ENCODE results near the gene SMOC2.
"Not testable (repeated sequence)": the region's sequence is repeated elsewhere in the genome, so short reads cannot be mapped to it uniquely, and the experiment has no call there.

The SMOC2 gene

DNA sequence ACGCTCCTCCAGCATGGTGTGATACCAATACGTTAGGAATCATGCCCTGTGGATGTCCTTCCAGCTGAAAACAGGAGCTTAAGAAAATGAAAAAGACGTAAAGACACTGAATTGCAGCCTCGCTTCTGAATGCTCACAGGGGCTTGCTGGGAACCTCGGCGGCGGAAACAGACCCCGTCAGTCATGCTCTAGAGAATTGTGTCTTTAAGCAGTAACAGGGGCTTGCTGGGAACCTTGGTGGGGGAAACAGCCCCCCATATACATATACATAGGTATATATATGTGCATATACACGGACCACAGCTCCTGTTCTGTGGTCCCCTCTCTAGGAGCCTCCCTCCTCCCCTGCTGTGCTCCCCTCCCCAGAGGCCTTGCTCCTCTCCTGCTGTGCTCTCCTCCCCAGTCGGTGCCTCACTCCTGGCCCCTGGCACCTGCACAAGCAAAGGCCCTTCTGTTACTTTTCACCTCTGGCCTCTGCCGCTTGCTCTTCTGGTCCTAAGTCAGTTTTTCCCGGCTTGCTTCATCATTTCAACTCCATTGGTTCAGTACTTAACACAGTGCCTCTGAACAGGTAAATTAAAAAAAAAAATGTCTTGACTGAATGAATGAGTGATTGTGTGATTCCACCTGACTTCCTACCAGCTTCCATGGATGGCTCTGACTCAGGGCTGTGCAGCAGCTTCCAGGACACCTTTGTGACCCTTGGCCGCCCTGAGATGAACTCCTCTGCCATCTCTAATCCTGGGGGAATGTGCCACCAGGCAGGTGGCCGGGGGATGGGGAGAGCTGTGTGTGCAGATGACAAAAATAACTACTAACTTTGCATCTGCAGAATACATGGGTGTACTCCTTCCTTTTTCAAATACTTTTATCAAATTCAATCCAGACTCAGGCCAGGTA, 246.1 kb downstream of the SMOC2 start:
- Mint-ChIP-seq H3K36me3 (ENCODE audit: low read depth) (no peaks in the 10 kb centered on the region), H3K27me3 (ENCODE audit: low read depth, poor library complexity) (peaks cover under 1% of the 10 kb centered on the region), H3K27ac (peak overlapping the region; percentile 64), H3K9me3 (no peaks in the 10 kb centered on the region), H3K4me3 (no peak overlapping the region), H3K4me1 (peaks cover 69% of the 10 kb centered on the region)
- TF ChIP-seq, protein P1, sequence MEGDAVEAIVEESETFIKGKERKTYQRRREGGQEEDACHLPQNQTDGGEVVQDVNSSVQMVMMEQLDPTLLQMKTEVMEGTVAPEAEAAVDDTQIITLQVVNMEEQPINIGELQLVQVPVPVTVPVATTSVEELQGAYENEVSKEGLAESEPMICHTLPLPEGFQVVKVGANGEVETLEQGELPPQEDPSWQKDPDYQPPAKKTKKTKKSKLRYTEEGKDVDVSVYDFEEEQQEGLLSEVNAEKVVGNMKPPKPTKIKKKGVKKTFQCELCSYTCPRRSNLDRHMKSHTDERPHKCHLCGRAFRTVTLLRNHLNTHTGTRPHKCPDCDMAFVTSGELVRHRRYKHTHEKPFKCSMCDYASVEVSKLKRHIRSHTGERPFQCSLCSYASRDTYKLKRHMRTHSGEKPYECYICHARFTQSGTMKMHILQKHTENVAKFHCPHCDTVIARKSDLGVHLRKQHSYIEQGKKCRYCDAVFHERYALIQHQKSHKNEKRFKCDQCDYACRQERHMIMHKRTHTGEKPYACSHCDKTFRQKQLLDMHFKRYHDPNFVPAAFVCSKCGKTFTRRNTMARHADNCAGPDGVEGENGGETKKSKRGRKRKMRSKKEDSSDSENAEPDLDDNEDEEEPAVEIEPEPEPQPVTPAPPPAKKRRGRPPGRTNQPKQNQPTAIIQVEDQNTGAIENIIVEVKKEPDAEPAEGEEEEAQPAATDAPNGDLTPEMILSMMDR (IDR thresholded peaks at IDR 0.05), result no peak
- no peak for DNase-seq

DNA sequence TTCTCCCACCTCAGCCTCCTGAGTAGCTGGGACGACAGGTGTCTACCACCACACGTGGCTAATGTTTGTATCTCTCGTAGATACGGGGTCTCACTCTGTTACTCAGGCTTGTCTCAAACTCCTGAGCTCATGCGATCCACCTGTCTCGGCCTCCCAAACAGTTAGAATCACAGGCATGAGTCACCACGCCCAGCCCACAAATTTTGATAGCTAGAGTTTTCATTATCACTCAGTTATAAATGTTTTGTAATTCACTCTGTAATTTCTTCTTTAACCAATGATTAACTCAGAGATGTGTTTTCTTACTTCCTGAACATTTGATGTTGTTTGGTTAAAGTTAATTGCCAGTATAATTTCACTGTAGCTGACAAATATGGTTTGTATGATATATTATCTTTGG, 249.3 kb downstream of the SMOC2 start:
- no peak for DNase-seq
- TF ChIP-seq, protein P1 (IDR thresholded peaks at IDR 0.05), result no peak
- H3K9me3 Mint-ChIP-seq, result no peaks in the 10 kb centered on the region
- H3K4me3 Mint-ChIP-seq, result no peak overlapping the region
- peaks cover 66% of the 10 kb centered on the region for H3K4me1 Mint-ChIP-seq
- no peak overlapping the region for H3K27ac Mint-ChIP-seq
- H3K36me3 Mint-ChIP-seq (ENCODE audit: low read depth), result no peaks in the 10 kb centered on the region
- peaks cover 4% of the 10 kb centered on the region for H3K27me3 Mint-ChIP-seq (ENCODE audit: low read depth, poor library complexity)

DNA sequence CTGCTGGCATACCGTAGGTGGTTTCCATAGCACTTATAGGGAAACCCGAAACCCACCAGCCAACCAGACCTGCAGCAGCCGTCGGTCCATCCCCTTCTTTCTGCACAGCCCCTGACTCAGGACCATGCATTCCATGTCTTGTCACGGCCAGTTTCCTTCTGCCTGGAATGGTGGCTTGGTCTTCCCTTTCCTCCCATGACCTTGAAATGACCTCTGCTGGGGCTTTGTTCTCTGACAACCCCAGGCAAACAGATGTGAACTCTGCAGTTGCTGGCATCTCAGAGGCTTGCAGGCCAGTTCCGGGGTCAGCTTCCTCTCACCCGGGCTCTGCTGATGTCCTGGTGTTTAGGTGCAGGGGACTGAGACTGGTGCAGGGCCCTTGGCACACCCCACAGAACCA, 250.8 kb downstream of the SMOC2 start:
- Mint-ChIP-seq H3K9me3 (no peaks in the 10 kb centered on the region), H3K36me3 (ENCODE audit: low read depth) (no peaks in the 10 kb centered on the region), H3K4me1 (peaks cover 51% of the 10 kb centered on the region), H3K27ac (peak overlapping the region; percentile 94), H3K4me3 (no peak overlapping the region), H3K27me3 (ENCODE audit: low read depth, poor library complexity) (peaks cover 4% of the 10 kb centered on the region)
- peak; percentile 27 for DNase-seq
- TF ChIP-seq, protein P1 (IDR thresholded peaks at IDR 0.05), result no peak

DNA sequence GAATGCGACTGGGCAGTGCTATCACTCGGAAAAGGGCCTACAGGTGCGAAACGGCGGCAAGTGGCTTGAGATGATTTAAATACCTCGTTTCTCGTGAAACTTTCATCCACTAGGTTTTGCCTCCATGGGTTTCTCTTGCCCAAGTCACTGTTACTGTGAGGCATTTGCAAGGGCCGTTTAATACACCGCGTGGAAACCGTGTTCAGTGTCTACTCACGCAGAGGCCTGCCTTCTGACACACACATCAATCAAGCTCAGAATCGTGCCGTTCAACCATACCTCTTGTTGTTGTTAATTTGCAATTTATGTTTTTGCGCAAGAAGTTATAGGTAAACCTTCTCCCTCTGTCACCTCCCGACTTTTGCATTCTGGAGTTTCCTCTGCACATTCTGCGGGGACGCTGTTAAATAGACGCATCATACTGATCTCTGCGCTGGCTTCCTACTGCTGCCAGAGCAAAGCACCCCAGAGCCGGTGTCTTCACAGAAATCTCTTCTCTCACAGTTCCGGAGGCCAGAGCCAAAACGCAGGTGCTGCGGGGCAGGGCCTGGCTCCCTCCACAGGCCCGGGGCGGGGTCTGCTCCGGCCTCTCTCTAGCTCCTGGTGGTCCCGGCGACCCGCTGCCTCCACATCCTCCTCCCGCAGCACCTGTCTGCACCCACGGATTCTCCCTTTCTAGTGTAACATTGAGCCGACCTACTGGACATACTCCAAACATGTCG, 251.4 kb downstream of the SMOC2 start:
- TF ChIP-seq, protein P1 (IDR thresholded peaks at IDR 0.05), result no peak
- DNase-seq, result no peak
- peaks cover 5% of the 10 kb centered on the region for H3K9me3 Mint-ChIP-seq
- peak overlapping the region; percentile 94 for H3K27ac Mint-ChIP-seq
- H3K36me3 Mint-ChIP-seq (ENCODE audit: low read depth), result no peaks in the 10 kb centered on the region
- H3K4me3 Mint-ChIP-seq, result no peak overlapping the region
- H3K27me3 Mint-ChIP-seq (ENCODE audit: low read depth, poor library complexity), result peaks cover 4% of the 10 kb centered on the region
- peaks cover 45% of the 10 kb centered on the region for H3K4me1 Mint-ChIP-seq

DNA sequence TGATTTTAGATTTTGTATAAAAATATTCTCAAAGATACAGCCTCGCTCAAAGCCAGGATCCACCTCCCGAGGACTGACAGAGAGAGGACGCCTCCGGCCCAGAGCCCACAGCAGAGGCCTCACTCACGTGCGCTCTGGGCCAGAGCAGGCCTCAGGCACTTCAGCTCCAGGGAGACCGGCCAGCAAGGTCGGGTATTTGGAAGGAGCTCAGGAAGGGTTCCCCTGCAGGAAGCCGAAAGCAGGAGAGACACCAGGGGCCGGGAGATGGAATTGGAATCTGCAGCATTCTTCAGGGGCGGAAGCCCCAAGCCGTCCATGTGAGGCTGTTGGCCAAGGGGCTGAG, 251.9 kb downstream of the SMOC2 start:
- not testable (repeated sequence) for H3K9me3 Mint-ChIP-seq; H3K36me3 Mint-ChIP-seq (ENCODE audit: low read depth); H3K4me3 Mint-ChIP-seq; H3K27me3 Mint-ChIP-seq (ENCODE audit: low read depth, poor library complexity); DNase-seq
- peak overlapping the region; percentile 64 for H3K27ac Mint-ChIP-seq
- peaks cover 39% of the 10 kb centered on the region for H3K4me1 Mint-ChIP-seq

DNA sequence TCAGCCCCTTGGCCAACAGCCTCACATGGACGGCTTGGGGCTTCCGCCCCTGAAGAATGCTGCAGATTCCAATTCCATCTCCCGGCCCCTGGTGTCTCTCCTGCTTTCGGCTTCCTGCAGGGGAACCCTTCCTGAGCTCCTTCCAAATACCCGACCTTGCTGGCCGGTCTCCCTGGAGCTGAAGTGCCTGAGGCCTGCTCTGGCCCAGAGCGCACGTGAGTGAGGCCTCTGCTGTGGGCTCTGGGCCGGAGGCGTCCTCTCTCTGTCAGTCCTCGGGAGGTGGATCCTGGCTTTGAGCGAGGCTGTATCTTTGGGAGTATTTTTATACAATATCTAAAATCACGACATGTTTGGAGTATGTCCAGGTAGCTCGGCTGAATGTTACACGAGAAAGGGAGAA, 253.8 kb downstream of the SMOC2 start:
- not testable (repeated sequence) for DNase-seq; H3K9me3 Mint-ChIP-seq; H3K27me3 Mint-ChIP-seq (ENCODE audit: low read depth, poor library complexity); H3K36me3 Mint-ChIP-seq (ENCODE audit: low read depth); H3K4me3 Mint-ChIP-seq; H3K27ac Mint-ChIP-seq
- peaks cover 37% of the 10 kb centered on the region for H3K4me1 Mint-ChIP-seq

All from nephron progenitor cell (in vitro differentiated cells).